BLaER1 (cell line): ENCODE measurements around the gene FBXO11.
"Not testable (repeated sequence)": the region's sequence is repeated elsewhere in the genome, so short reads cannot be mapped to it uniquely, and the experiment has no call there.

ENCODE experiments used
- H3K27ac ChIP-seq: shearing (Covaris generic); formaldehyde crosslinking; 2 replicates; pipeline ENCODE4 v1.8.1; 2022
- H3K27me3 ChIP-seq: shearing (Covaris generic); formaldehyde crosslinking; 2 replicates; pipeline ENCODE4 v1.8.1; 2022
- H3K36me3 ChIP-seq: shearing (Covaris generic); formaldehyde crosslinking; 2 replicates; pipeline ENCODE4 v1.8.1; 2022
- H3K4me1 ChIP-seq: shearing (Covaris generic); formaldehyde crosslinking; 2 replicates; pipeline ENCODE4 v1.8.1; 2022
- H3K4me2 ChIP-seq: shearing (Covaris generic); formaldehyde crosslinking; 2 replicates; pipeline ENCODE4 v1.8.1; 2022
- H3K4me3 ChIP-seq: shearing (Covaris generic); formaldehyde crosslinking; 2 replicates; pipeline ENCODE4 v1.8.1; 2022
- H3K9ac ChIP-seq: shearing (Covaris generic); formaldehyde crosslinking; 2 replicates; pipeline ENCODE4 v1.8.1; 2022
- H3K9me3 ChIP-seq: shearing (Covaris generic); formaldehyde crosslinking; 2 replicates; pipeline ENCODE4 v1.8.1; 2022
- H4K20me1 ChIP-seq: shearing (Covaris generic); formaldehyde crosslinking; 2 replicates; pipeline ENCODE4 v1.8.1; 2022
- Cebpa-rat ChIP-seq: shearing (Covaris generic); IDR thresholded peaks from 2 replicates; pipeline ENCODE4 v1.8.1; 2022

FBXO11 gene

DNA sequence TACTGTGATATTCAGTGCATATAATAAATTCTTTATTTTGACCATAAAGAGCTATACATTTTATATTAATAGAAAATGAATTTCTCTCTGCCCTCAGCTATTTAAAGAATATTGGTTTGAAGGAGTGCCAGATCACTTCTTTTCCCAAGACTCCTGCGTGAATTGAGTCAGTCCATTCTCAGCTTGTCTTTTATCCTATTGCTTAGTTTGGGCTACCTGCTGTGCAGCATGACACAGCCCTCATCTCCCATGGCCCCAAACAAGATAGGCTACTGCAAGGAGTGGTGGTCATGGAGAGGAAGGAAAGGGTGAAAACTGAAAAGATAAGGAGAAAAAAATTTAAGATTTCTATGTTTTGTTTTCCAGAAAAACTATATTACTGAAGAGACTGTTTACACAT lies 10.1 kb upstream of the FBXO11 start:
- Histone ChIP-seq H3K4me3 (no peak overlapping the region), H3K4me1 (no peaks in the 10 kb centered on the region), H3K4me2 (no peak overlapping the region), H3K36me3 (no peaks in the 10 kb centered on the region), H3K27ac (no peak overlapping the region), H3K9ac (no peak overlapping the region), H3K9me3 (no peaks in the 10 kb centered on the region), H3K27me3 (no peaks in the 10 kb centered on the region), H4K20me1 (no peaks in the 10 kb centered on the region)
- no peak for TF ChIP-seq Cebpa-rat

DNA sequence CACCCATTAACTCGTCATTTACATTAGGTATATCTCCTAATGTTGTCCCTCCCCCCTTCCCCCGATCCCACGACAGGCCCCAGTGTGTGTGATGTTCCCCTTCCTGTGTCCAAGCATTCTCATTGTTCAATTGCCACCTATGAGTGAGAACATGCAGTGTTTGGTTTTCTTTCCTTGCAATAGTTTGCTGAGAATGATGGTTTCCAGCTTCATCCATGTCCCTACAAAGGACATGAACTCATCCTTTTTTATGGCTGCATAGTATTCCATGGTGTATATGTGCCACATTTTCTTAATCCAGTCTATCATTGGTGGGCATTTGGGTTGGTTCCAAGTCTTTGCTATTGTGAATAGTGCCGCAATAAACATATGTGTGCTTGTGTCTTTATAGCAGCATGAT lies 4.4 kb upstream of the FBXO11 start:
- not testable (repeated sequence) for H3K27ac ChIP-seq, H3K27me3 ChIP-seq, H3K4me2 ChIP-seq, H3K36me3 ChIP-seq, H3K9ac ChIP-seq, H3K9me3 ChIP-seq, H4K20me1 ChIP-seq, H3K4me3 ChIP-seq
- H3K4me1 ChIP-seq: peaks cover 21% of the 10 kb centered on the region

DNA sequence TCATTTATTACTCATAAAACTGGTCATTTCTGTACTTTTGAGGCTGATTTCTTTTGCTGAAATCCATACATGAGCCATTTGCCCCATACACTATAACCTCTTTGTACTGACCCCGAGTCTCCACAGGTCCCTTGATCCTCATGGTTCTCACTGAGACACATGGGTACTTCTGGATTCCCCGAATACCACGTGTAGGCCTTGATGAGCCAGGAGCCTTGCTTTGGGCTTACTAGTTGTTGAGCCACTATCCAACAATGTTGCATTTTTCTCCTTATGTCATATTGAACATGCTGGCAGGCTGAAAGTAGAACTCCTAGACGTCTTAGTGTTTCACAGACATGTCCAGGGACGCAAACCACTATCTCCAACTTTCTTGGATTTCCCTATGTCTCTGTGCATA lies 2.4 kb upstream of the FBXO11 start:
- no peaks in the 10 kb centered on the region for H3K36me3 ChIP-seq
- H3K27ac ChIP-seq: no peak overlapping the region
- H3K9ac ChIP-seq: no peak overlapping the region
- H3K27me3 ChIP-seq: no peaks in the 10 kb centered on the region
- peaks cover 10% of the 10 kb centered on the region for H4K20me1 ChIP-seq
- no peaks in the 10 kb centered on the region for H3K9me3 ChIP-seq
- H3K4me1 ChIP-seq: peaks cover 21% of the 10 kb centered on the region
- H3K4me3 ChIP-seq: no peak overlapping the region
- TF ChIP-seq Cebpa-rat: no peak
- no peak overlapping the region for H3K4me2 ChIP-seq

DNA sequence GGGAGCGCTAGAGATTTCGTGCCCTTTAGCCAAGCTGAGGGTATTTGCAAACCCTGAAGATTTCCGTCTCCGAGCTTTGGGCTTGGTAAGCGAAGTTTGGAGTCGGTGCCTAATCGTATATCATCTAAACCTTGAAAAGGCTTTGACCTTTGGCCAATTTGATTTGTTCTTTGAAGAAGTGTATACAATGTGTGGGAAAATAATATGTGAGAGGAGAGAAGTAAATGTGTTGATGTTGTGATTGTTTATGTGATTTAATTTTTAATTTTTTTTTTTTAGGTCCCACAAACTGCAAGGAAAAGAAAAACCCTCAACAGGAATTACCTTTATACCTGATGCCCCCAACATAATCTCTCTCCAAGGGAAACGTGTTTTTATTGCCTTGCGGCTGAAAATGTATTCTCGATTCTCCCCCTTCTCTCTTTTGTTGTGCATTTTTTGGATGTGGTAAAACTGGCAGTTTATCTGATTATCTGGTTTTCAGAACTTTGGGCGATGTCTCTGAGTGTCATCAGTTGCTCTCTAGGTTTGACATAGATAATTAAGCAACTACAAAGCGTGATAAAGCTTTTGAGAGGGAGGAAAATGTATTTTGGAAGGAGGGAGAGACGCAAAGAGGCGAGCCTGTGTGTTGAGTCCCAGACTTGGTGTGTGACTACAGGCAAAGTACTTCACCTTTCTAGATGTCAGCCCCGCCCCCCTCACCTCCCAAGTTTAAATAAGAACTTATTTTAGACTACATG lies 912 bp upstream of the FBXO11 start:
- no peak for TF ChIP-seq Cebpa-rat
- peak overlapping the region; percentile 87 for H3K4me2 ChIP-seq
- H3K4me3 ChIP-seq: peak overlapping the region; percentile 65
- H3K4me1 ChIP-seq: peaks cover 33% of the 10 kb centered on the region
- no peaks in the 10 kb centered on the region for H3K9me3 ChIP-seq
- H3K36me3 ChIP-seq: no peaks in the 10 kb centered on the region
- H3K9ac ChIP-seq: peak overlapping the region; percentile 85
- H3K27ac ChIP-seq: peak overlapping the region; percentile 75
- H4K20me1 ChIP-seq: peaks cover 25% of the 10 kb centered on the region
- H3K27me3 ChIP-seq: no peaks in the 10 kb centered on the region

DNA sequence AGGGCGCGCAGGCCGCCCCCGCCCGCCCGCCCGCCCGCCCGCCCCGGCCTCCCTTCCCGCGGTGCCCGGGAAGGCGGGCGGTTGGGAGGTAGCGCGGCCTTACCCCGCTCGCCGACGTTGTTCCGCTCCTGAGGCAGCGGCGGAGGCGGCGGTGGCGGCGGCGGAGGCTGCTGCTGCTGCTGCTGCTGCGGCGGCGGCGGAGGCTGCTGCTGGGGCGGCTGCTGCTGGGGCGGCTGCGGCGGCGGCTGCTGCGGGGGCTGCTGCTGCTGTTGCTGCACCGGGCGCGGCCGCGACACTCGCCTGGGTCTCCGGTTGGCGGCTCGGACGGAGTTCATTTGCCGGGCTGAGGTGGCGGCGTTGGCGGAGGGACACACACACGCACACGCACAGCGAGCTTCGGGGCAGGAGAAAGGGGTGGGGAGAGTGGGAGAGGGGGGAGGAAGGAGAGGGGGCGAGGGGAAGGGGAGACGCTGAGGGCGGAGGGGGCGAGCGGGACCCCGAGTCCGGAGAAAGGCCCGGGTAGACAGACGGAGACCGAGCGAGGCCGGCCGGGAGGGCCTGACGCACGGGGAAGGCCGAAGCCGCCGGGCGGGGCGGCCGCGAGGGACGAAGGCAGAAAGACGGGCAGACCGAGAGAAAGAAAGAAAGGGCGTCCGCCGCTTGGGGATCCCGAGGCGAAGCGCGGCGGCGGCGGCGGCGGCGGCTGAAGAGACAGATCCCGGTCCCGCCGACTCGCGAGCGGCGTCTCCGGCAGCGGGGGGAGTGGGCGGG lies 727 bp downstream of the FBXO11 start:
- Histone ChIP-seq H4K20me1 (peaks cover 37% of the 10 kb centered on the region), H3K4me3 (peak overlapping the region; percentile 97), H3K4me2 (no peak overlapping the region; the same call in 1 of the 2 replicates), H3K27ac (peak overlapping the region; percentile 98), H3K9ac (peak overlapping the region; percentile 99), H3K9me3 (no peaks in the 10 kb centered on the region), H3K27me3 (no peaks in the 10 kb centered on the region), H3K36me3 (peaks cover 4% of the 10 kb centered on the region; the same call in 1 of the 2 replicates), H3K4me1 (peaks cover 43% of the 10 kb centered on the region)
- no peak for TF ChIP-seq Cebpa-rat

DNA sequence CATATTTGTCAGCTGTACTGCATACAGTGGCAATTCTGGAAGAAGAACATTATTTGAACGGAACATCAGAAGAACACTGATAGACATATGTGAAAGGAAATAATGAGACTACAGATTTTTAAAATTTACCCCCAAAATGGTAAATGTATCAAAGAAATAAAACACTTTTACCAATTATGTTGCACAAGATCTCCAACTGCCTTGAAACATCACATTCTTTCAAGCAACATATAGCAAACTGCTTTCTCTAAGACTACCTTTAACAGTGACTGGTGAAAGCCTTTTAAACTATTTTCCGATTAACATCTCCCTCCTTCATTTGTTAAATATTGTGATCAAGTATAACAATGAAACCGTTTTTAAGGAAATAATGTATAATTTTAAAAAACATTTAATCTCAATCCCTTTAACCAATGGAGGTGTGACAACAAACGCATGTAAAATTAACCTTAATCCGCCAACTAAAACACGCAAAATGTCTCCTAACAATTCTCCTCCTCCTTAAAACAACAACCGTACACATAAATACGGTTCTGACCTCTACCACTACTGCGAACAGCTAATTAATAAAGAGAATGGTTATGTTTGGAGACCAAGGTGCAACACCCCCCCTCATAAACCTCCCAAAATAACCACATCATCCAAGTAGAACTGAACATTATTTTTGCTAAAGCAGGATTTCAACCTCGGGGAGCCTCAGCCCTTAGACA lies 2.4 kb downstream of the FBXO11 start:
- H3K36me3 ChIP-seq: peaks cover 4% of the 10 kb centered on the region; the same call in 1 of the 2 replicates
- no peak for TF ChIP-seq Cebpa-rat
- peak overlapping the region; percentile 99 for H3K9ac ChIP-seq
- peak overlapping the region; percentile 83 for H3K4me2 ChIP-seq
- peak overlapping the region; percentile 97 for H3K4me3 ChIP-seq
- H3K27ac ChIP-seq: peak overlapping the region; percentile 98
- no peaks in the 10 kb centered on the region for H3K9me3 ChIP-seq
- H3K27me3 ChIP-seq: no peaks in the 10 kb centered on the region
- H3K4me1 ChIP-seq: peaks cover 52% of the 10 kb centered on the region
- peaks cover 53% of the 10 kb centered on the region for H4K20me1 ChIP-seq

DNA sequence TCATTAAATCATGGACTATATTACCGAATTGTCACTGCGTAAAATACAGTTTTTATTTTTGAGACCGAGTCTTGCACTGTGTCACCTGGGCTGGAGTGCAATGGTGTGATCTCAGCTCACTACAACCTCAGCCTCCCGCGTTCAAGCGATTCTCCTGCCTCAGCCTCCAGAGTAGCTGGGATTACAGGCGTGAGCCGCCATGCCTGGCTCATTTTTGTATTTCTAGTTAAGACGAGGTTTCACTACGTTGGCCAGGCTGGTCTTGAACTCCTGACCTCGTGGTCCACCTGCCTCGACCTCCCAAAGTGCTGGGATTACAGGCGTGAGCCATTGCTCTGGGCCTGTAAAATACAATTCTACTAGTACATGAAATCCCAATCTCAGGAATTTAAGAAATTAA lies 4.4 kb downstream of the FBXO11 start:
- not testable (repeated sequence) for H3K27me3 ChIP-seq, H3K9me3 ChIP-seq, H3K27ac ChIP-seq, H3K36me3 ChIP-seq, H3K4me3 ChIP-seq, H3K9ac ChIP-seq
- Histone ChIP-seq H4K20me1 (peaks cover 74% of the 10 kb centered on the region), H3K4me2 (peak overlapping the region; percentile 83), H3K4me1 (peaks cover 56% of the 10 kb centered on the region)

DNA sequence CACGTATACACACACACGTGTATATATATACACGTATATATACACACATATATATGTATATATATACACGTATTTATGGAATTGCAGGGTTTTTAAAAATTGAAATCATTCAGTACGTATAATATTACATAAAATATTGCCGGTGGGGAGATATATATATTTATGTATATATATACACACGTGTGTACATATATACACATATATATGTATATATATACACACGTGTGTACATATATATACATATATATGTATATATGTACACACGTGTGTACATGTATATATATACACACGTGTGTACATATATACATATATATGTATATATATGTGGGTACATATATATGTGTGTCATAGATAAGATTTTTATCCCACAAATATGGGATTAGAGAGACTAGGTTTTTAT lies 5.4 kb downstream of the FBXO11 start:
- Histone ChIP-seq H3K4me1 (peaks cover 66% of the 10 kb centered on the region), H3K27me3 (no peaks in the 10 kb centered on the region), H3K4me2 (no peak overlapping the region), H4K20me1 (peaks cover 84% of the 10 kb centered on the region), H3K9me3 (no peaks in the 10 kb centered on the region), H3K4me3 (no peak overlapping the region), H3K9ac (no peak overlapping the region), H3K27ac (no peak overlapping the region), H3K36me3 (peaks cover 4% of the 10 kb centered on the region; the same call in 1 of the 2 replicates)
- no peak for TF ChIP-seq Cebpa-rat

DNA sequence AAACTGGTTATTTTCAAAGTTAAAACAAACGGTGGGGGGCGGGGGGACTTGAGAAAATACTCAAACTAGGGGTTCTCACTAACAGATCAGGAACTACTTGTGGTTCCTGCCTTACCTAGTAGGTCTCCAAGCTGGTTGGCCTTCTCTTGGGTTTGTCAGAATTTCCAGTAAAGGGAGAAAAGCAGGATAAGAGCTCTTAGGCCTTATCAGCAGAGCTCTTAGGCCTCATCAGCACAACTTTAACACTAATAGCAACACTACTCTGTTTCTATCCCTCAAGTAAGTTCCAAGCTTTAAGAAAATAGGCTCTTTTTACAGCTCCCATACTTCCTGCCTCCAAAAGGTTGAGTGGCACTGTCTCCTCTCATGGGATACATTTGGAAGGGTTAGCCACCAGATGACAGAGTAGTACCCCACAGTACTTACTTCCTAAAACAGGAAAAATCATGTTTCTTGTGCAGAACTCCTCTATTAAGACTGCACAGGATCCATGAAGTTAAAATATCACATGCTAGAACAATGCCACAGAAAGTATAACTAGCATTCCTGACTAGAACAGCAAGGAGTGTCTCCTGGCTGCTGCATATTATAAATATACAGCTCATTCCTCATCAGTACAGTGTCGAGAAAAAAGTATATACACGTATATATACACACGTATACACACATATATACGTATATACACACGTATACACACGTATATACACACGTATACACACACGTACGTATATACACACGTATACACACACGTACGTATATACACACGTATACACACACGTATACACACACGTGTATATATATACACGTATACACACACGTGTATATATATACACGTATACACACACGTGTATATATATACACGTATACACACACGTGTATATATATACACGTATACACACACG lies 6.1 kb downstream of the FBXO11 start:
- Histone ChIP-seq H3K4me3 (no peak overlapping the region), H4K20me1 (peaks cover 91% of the 10 kb centered on the region), H3K4me1 (peaks cover 73% of the 10 kb centered on the region), H3K9me3 (no peaks in the 10 kb centered on the region), H3K9ac (peak overlapping the region; percentile 40; the same call in 1 of the 2 replicates), H3K27me3 (no peaks in the 10 kb centered on the region), H3K27ac (peak overlapping the region; percentile 42; the same call in 1 of the 2 replicates), H3K36me3 (peaks cover 4% of the 10 kb centered on the region; the same call in 1 of the 2 replicates), H3K4me2 (peak overlapping the region; percentile 60)
- no peak for TF ChIP-seq Cebpa-rat
